NCI-H226 (cell line): Measurements from ENCODE around the gene IRF9.
A peak's percentile ranks its signal among the peaks of the same experiment; 100 is the strongest.
"Not testable (repeated sequence)": the region's sequence is repeated elsewhere in the genome, so short reads cannot be mapped to it uniquely, and the experiment has no call there.

Experiments
- DNase-seq: peaks from one replicate; pipeline ENCODE4 v3.0.0-alpha.2; 2015

IRF9 gene

GRCh38 chr14:24195186-24196070 lies 34.4 kb downstream of the IRF9 start, which contains the start of gene TM9SF1:
TSS of gene TM9SF1 (minus strand) at chr14:24195441. CDS start at chr14:24195019, 422 bp downstream.
- peak; percentile 70 for DNase-seq

GRCh38 chr14:24196071-24197055 lies 35.3 kb downstream of the IRF9 start:
- no peak for DNase-seq

GRCh38 chr14:24197056-24197450 lies 36.0 kb downstream of the IRF9 start:
- no peak for DNase-seq

- no peak for DNase-seq
Measured at GRCh38 chr14:24198814-24199524, 37.9 kb downstream of the IRF9 start.

GRCh38 chr14:24202538-24202937 lies 41.5 kb downstream of the IRF9 start:
- not testable (repeated sequence) for DNase-seq

GRCh38 chr14:24203249-24203886 lies 42.3 kb downstream of the IRF9 start:
- DNase-seq: not testable (repeated sequence)

GRCh38 chr14:24204163-24205146 lies 43.4 kb downstream of the IRF9 start:
- no peak for DNase-seq

- no peak for DNase-seq
Measured at GRCh38 chr14:24206260-24207103, 45.4 kb downstream of the IRF9 start.

GRCh38 chr14:24207104-24207551 lies 46.1 kb downstream of the IRF9 start:
- no peak for DNase-seq

- no peak for DNase-seq
Measured at GRCh38 chr14:24207625-24208024, 46.6 kb downstream of the IRF9 start.

GRCh38 chr14:24211311-24211710 lies 50.2 kb downstream of the IRF9 start:
- no peak for DNase-seq

GRCh38 chr14:24212924-24213865 lies 52.1 kb downstream of the IRF9 start, which contains the start of gene CHMP4A:
TSS of gene CHMP4A (minus strand) at chr14:24213488. CDS start at chr14:24213439, 49 bp downstream.
- DNase-seq: peak; percentile 99

- DNase-seq: no peak
Measured at GRCh38 chr14:24213866-24214662, 53.0 kb downstream of the IRF9 start.

- DNase-seq: peak; percentile 68
Measured at GRCh38 chr14:24215495-24216344, 54.7 kb downstream of the IRF9 start, which contains the start of gene MDP1. TSS of gene MDP1 (minus strand) at chr14:24216066. CDS start at chr14:24215955, 111 bp downstream.
